Upper lobe of left lung (tissue), 4 donors: Measurements from ENCODE around the gene LMNTD2.

Experiments used
- POLR2A ChIP-seq, 4 donors: fragments of 450-650 bp; IDR thresholded peaks; one replicate each; pipeline ENCODE4 v1.5.1; 2016 to 2017; ENCODE audit warnings: antibody characterized with exemption in 4 of 4, mild to moderate bottlenecking in 2 of 4
- POLR2AphosphoS5 ChIP-seq, 2 donors: sonication (generic); formaldehyde crosslinking; IDR thresholded peaks; one replicate each; pipeline ENCODE4 v1.5.1; 2017; ENCODE audit warnings: antibody characterized with exemption in 2 of 2
- TF ChIP-seq, protein P1 (sequence below), 6 experiments: fragments of 450-650 bp in 4 of 6; fragments of 200-600 bp in 2 of 6; sonication (generic) in 2 of 6; IDR thresholded peaks; one replicate each; pipeline ENCODE4 v1.5.1; 2016 to 2019; ENCODE audit warnings: antibody characterized with exemption in 6 of 6

DNA sequence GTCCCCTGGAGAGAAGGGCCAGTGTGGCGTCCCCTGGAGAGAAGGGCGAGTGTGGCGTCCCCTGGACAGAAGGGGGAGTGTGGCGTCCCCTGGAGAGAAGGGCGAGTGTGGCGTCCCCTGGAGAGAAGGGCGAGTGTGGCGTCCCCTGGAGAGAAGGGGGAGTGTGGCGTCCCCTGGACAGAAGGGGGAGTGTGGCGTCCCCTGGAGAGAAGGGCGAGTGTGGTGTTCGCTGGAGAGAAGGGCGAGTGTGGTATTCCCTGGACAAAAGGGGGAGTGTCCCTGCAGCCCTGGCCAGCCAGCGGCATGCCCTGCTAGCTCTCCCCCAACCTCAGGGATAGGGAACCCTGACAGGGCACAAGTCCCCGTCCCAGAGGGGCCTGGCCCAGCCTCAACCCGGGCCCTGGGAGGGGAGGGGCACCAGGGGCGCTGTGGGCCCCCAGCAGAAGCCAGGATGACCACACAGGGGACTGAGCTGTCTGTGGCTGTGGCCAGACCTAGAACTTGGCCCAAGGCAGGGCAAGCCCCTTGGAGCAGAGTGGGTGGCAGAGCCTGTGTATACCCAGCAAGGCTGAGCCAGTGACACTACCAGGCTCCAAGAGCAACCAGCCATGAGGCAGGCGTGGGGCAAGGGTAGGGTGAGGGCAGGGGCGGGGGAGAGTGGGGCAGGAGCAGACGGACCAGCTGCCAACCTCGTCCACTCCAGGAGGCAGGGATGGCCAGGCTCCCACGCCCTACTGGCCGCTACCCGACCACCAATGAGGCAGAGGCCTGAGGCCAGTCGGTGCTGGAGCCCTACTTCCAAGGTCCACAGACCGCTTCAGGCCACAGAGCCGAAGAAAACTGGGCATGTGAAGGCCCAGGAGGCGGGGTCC is 29.3 kb downstream of the LMNTD2 start:
- TF ChIP-seq POLR2AphosphoS5 (IDR thresholded peaks at IDR 0.05) (no peak), POLR2A (IDR thresholded peaks at IDR 0.05) (no peak)
- TF ChIP-seq, protein P1, sequence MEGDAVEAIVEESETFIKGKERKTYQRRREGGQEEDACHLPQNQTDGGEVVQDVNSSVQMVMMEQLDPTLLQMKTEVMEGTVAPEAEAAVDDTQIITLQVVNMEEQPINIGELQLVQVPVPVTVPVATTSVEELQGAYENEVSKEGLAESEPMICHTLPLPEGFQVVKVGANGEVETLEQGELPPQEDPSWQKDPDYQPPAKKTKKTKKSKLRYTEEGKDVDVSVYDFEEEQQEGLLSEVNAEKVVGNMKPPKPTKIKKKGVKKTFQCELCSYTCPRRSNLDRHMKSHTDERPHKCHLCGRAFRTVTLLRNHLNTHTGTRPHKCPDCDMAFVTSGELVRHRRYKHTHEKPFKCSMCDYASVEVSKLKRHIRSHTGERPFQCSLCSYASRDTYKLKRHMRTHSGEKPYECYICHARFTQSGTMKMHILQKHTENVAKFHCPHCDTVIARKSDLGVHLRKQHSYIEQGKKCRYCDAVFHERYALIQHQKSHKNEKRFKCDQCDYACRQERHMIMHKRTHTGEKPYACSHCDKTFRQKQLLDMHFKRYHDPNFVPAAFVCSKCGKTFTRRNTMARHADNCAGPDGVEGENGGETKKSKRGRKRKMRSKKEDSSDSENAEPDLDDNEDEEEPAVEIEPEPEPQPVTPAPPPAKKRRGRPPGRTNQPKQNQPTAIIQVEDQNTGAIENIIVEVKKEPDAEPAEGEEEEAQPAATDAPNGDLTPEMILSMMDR (IDR thresholded peaks at IDR 0.05), result no peak
